Measurements from ENCODE around the gene RAD51B. TPM values are rescaled to one million over a fixed set of nuclear protein-coding genes. Genes with fewer than 3 reads are reported as not detected.
A peak's percentile ranks its signal among the peaks of the same experiment; 100 is the strongest.

The RAD51B gene
- total RNA-seq, 1 experiment from 2014 or later, result 10.8 TPM

- intact Hi-C loops (cut with micrococcal nuclease), result loop anchor here (2.0 kb wide), 4 partner anchors 135 to 301 kb away; no protein-coding TSS in a partner anchor
- Histone ChIP-seq H3K36me3 (ENCODE audit: low read depth, low read length) (no peaks in the 10 kb centered on the region), H3K9me3 (ENCODE audit: low read length) (no peaks in the 10 kb centered on the region), H3K9me2 (replicated peaks; ENCODE audit: low read length) (no peaks in the 10 kb centered on the region), H3K9ac (ENCODE audit: low read length) (0 out of 2 replicates have a peak overlapping the region, but pooled peaks have one; percentile 79), H4K20me1 (ENCODE audit: low read length) (no peaks in the 10 kb centered on the region), H3K4me1 (ENCODE audit: insufficient read depth, low read length) (peaks cover 50% of the 10 kb centered on the region), H3K27me3 (ENCODE audit: low read length) (no peaks in the 10 kb centered on the region), H3F3A (ENCODE audit: low read length, unreplicated experiment) (peaks cover 5% of the 10 kb centered on the region), H3K27ac (ENCODE audit: low read length) (peak overlapping the region; percentile 96), H3K79me2 (ENCODE audit: low read length) (no peaks in the 10 kb centered on the region), H2AFZ (ENCODE audit: low read length) (no peak overlapping the region), H3K4me3 (ENCODE audit: low read length) (no peak overlapping the region), H3K4me2 (ENCODE audit: low read length) (no peak overlapping the region)
- BruUV-seq (replicated peaks), result no TSS peak
- ChIA-PET POLR2A (ENCODE audit: unreplicated experiment) (no interaction called here), CTCF (no interaction called here)
- TF ChIP-seq EZH2 (IDR thresholded peaks at IDR 0.05; ENCODE audit: low read length, unreplicated experiment), result no peak
- no peak for TF ChIP-seq EZH2phosphoT487 (IDR thresholded peaks at IDR 0.05; ENCODE audit: borderline replicate concordance, low read length)
- TF ChIP-seq CTCF (conservative IDR thresholded peaks at IDR 0.05; ENCODE audit: low read depth, low read length), result no peak
- no peak for DNase-seq
- ATAC-seq, result no peak
Measured at GRCh38 chr14:68681256-68682011, 861.9 kb downstream of the RAD51B start.

GRCh38 chr14:68682166-68683103, 862.9 kb downstream of the RAD51B start:
- peak overlapping the region; percentile 67 for H3K4me2 ChIP-seq (ENCODE audit: low read length)
- H3K79me2 ChIP-seq (ENCODE audit: low read length), result no peaks in the 10 kb centered on the region
- peaks cover 5% of the 10 kb centered on the region for H3F3A ChIP-seq (ENCODE audit: low read length, unreplicated experiment)
- TF ChIP-seq EZH2phosphoT487 (IDR thresholded peaks at IDR 0.05; ENCODE audit: borderline replicate concordance, low read length) (no peak), CTCF (conservative IDR thresholded peaks at IDR 0.05; ENCODE audit: low read depth, low read length) (no peak), EZH2 (IDR thresholded peaks at IDR 0.05; ENCODE audit: low read length, unreplicated experiment) (no peak)
- peak overlapping the region; percentile 96 for H3K27ac ChIP-seq (ENCODE audit: low read length)
- peak overlapping the region; percentile 66 for H2AFZ ChIP-seq (ENCODE audit: low read length)
- peak; percentile 54 for ATAC-seq
- POLR2A ChIA-PET (ENCODE audit: unreplicated experiment), result interaction anchor here (0.6 to 1.3 kb wide), 18 partner anchors 12 to 432 kb away, joined by 3 to 55 read pairs (median 6); partner anchors contain the start of gene ZFP36L1
- H3K36me3 ChIP-seq (ENCODE audit: low read depth, low read length), result 0 out of 2 replicates have a peak, but pooled peaks cover 4% of the 10 kb centered on the region
- DNase-seq, result peak; percentile 95
- no peaks in the 10 kb centered on the region for H4K20me1 ChIP-seq (ENCODE audit: low read length)
- intact Hi-C loops (cut with micrococcal nuclease), result loop anchor here (1.0 to 2.0 kb wide), 5 partner anchors 136 to 427 kb away; no protein-coding TSS in a partner anchor
- CTCF ChIA-PET, result interaction anchor here (0.5 to 1.0 kb wide), 14 partner anchors 13 to 861 kb away, joined by 3 to 12 read pairs (median 4); no protein-coding TSS in a partner anchor
- H3K9me3 ChIP-seq (ENCODE audit: low read length), result no peaks in the 10 kb centered on the region; the same call in 1 of the 2 replicates
- no peaks in the 10 kb centered on the region for H3K9me2 ChIP-seq (replicated peaks; ENCODE audit: low read length)
- no peaks in the 10 kb centered on the region for H3K27me3 ChIP-seq (ENCODE audit: low read length)
- H3K4me1 ChIP-seq (ENCODE audit: insufficient read depth, low read length), result peaks cover 58% of the 10 kb centered on the region
- BruUV-seq (replicated peaks), result TSS peak; percentile 18
- H3K9ac ChIP-seq (ENCODE audit: low read length), result peak overlapping the region; percentile 79
- H3K4me3 ChIP-seq (ENCODE audit: low read length), result no peak overlapping the region

Measured in PC-3 (cell line).